Measurements from ENCODE around the gene BEAN1.

BEAN1 gene

DNA sequence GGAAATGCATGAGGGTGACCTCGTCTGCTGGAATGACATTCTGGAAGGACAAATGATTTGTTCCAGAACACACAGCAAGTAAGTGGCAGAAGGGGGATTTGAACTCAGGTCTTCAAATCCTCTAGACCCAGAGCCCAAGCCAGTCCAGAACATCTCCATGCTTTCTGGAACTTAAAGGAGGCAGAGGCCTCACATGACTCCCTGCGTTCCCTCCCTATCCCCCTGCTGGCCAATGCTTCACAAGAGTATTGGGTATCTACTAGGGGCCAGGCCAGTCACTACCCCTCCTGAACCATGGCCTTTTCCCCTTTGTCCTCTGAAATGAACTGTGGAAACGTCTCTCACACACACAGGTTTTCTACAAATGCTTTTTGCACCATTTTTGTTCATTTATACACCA, 7.6 kb upstream of the BEAN1 start:
- no peak for DNase-seq (ENCODE audit: low read depth in 3 of 3)

DNA sequence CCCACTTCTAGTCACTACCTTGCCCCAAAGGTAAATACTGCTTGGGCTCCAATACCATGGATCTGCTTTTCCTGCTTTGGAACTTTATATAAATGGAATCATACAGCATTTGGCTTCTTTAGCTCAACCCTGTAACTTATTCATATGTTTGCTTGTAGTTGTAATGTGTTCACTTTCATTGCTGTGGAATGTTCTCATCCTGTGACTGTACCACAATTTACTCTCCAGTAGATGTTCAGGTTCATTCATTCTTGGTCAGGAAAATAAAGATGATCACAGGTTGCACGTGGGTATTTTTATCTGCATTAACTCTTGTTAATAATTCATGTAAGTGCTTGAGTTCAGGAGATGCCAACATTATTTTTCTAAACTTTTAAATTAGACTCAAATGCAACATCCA, 6.7 kb upstream of the BEAN1 start:
- no peak for DNase-seq (ENCODE audit: low read depth in 3 of 3)

DNA sequence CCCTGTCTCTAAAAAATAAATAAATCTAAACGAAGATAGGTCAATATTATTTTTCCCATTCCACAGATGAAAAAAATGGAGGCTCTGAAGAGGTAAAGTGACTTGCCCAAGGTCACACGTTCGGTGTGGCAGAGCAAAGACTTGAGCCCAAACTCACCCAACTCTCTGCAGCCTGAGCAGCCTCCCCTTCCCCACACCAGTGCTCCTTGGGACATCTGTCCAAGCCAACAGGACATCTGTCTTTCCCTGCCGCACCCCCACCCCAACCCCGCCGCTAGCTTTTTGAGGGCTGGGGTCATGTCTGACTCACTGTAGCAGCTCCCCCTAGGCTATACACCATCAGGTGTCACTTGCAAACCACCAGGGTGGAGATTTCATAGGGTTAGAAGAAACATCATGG, 5.2 kb upstream of the BEAN1 start:
- DNase-seq (ENCODE audit: low read depth in 3 of 3): no peak

DNA sequence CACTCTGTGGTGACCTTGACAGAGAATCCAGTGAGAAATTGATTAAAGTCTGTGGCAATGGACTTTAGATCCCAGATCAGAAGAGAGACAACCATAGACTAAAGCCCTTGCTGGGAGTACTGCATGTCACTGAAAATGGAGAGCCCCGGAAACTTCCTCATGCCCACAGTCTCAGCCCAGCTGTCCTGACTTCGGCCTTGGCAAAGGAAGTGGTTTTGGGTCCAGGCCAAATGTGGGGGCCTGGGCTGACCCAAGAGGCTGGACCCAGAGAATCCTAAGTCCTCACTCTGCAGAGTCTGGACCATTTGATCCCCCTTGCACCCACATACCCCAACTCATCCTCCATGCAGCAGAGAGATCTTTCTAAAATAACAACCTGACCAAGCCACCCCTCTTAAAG, 4.7 kb upstream of the BEAN1 start:
- DNase-seq (ENCODE audit: low read depth in 3 of 3): no peak

DNA sequence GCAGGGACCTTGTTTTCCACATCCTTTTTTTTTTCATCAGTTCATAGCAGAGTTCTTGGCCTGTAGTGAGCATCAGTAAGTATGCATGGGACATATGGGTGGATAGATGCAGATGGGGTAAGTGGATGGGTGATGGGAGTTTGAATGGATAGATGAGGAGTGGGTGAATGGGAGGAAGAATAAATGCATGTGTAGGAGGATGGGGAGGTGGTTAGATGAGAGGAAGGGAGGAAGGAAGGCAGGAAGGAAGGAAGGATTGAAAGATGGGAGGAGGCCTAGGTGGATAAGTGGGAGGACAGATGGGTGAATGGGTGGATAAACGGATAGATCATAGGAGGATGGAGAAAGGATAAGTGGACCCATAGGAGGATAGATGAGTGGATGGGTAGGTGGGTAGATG, 3.9 kb upstream of the BEAN1 start:
- no peak for DNase-seq (ENCODE audit: low read depth in 3 of 3)

DNA sequence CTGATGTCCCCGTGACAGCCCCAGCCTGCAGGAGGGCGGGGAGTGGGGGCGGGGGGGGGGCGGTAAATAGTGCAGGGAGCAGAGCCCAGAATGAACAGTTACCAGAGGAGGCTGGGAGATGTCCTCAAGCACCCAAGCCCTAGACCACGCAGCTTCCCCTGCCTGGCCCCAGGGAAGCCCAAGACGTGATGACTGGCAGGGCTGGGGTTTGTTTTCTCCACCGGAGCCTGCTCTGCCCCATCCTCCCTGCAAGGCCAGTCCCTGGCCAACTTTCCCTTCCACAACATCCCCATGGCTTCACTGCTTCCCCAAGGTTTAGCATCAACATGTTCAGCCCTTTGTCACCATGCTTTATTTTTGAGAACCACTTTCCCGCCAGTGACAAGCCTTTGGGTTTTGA, 1.4 kb upstream of the BEAN1 start:
- no peak for DNase-seq (ENCODE audit: low read depth in 3 of 3)

DNA sequence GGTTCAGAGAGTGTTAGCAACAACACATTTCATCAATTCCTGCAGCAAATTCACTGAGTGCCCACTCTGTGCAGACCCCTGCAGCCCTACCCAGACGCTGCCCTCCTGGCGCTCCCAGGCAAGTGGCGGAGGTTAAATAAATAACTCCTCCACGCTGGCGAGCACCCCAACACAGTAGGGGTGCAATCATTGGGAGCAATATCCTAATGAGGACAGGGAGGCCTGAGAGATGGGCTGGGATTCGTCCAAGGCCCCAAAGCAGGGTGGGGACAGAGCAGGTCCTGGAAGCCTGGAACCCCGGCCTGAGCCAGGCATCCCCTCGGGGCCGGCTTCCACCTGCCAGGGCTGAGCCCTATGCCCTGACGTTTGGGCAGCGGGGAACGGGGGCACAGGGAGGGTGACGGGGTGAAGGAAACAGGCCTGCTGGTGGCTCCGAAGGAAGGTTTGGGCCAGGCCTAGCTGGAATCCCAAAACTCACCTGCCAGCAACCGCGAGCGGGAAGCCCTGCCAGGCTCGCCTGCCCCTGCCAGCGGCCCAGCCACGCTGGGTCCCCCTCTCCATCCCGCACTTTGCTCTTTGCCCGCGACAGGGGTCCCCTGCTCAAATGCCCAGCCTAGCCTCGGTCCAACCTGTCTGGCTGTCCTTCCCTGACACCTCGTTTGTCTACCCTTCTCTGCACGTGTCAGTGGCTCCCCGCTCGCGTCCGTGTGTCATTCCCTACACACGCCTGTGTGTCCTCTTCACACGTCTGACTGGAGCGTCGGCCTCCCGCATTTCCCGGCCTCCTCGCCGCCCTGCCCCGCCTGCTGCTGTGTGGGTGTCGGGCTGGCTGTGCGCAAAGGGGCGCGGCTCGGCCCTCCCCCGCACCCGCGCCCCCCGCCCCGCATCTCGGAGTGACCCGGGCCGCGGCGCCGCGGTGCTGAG, 721 bp upstream of the BEAN1 start:
- DNase-seq (ENCODE audit: low read depth in 3 of 3): no peak

DNA sequence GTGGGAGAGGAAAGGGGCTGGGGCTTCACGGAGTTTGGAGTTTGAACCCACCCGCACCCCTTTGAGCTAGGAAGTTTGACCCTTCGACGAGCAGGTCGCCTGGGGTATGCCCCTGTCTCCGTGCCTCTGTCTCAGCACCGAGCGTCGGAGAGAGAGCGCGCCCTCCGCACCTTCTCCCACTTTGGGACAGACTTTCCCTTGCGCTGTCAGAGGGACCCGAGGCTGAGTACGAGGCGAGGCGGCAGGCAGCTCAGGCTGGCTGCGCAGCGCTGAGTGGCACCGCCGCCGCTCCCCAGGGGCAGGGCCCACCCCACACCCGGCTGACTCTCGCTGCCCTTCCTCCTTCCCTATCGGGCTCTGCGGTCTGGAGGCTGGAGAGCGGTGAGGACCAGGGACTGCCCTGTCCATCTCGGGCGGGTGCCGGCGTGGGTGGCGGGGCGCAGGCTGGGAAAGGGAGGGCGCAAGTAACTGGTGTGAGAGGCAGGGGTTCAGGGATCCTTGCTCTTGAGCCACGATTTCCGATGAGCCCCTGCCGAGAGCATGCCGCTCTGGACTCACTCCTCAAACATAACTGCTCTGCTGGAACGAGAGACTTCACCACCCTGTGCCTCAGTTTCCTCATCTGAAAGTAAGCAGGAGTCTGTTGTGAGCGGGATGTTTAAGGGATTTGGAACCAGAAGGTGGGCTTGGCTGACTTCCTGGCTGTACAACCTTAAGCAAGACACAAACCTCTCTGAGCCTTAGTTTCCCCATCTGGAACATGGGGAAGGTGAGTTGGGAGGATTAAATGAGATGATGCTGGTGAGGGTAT, 981 bp downstream of the BEAN1 start:
- DNase-seq (ENCODE audit: low read depth in 3 of 3): no peak

DNA sequence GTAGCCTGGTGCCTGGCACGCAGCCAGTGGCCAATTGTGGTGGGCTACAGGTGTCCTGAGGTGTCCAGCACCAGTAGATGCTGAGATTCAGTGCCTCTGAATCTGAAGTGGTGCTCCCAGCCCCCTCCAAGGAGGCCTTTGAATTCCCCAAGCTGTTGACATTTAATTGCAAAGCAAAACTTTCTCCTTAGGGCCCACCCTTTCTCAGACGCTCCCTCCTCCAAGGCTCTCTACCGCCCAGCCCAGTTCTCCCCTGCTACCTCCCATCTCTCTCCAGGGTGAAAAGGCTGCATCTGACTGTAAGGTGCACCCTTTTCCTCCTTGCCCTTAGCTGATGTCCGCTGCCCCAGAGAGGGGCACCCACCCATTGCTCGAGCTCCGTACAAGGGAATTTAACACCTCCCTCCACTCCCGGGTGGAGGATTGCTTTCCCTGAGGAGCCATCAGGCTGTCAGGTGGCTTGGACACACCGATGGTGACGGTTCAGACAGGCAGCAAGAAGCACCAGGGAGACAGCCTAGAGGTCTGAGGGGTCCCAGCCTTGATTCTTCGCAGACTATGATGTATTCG, 1.7 kb downstream of the BEAN1 start:
- no peak for DNase-seq (ENCODE audit: low read depth in 3 of 3)

DNA sequence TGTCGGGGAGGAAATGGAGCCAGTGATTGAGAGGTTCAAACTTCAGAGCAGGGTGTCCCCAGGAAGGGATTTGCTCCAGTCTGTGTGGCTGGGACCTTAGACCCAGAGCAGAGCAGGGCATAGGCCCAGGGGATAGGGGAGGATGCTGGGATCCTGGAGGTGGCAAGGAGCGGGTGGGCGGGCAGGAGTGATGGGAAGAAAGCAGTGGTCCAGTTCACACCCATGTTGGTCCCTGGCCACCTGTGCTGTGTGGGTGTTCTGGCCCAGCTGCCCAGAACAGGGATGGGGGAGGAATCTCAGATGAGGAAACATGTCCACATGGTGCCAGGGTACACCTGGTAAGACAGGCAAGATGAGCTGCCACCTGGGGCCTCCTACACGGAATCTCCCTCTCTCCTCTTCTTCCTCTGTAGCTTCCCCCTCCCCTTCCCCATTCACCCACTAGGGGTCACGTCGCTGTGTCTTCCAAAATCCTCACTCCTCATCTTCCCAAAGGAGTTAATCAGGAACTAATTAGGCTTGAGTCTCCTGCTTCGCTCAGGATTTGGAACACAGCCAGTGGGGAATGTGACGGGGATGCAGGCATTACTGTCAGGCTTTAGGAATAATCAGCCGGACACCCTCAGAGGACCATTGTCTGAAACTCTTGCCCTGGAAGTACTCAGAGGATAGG, 2.3 kb downstream of the BEAN1 start:
- no peak for DNase-seq (ENCODE audit: low read depth in 3 of 3)

DNA sequence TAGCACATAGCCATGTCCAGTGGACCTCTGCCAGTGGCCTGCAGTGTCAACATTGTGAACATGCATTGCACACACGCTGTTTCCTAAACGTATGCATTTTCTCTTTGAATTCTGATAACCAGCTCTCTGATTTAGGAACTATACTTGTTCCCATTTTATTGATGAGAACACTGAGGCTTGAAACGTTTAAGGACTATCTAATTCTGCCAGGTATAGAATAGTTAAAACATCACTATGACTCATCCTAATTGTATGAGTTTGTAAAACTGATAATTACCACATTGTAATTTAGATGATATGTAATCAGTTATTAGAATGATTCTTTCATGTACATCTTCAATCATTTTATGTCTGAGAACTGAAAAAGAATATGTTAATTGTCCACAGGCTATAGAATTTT, 3.1 kb downstream of the BEAN1 start:
- no peak for DNase-seq (ENCODE audit: low read depth in 3 of 3)

DNA sequence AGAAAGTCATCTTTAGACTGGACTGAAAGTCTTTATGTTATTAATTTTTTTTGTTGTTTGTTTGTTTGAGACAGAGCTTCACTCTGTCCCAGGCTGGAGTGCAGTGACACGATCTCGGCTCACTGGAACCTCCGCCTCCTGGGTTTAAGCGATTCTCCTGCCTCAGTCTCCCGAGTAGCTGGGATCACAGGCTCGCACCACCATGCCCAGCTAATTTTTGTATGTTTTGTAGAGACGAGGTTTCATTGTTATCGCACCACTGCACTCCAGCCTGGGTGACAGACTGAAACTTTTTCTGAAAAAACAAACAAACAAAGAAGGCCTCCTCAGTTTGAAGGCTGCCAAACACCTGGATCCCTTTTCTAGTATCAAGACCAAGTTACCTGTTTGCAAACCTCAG, 4.7 kb downstream of the BEAN1 start:
- DNase-seq (ENCODE audit: low read depth in 3 of 3): no peak

DNA sequence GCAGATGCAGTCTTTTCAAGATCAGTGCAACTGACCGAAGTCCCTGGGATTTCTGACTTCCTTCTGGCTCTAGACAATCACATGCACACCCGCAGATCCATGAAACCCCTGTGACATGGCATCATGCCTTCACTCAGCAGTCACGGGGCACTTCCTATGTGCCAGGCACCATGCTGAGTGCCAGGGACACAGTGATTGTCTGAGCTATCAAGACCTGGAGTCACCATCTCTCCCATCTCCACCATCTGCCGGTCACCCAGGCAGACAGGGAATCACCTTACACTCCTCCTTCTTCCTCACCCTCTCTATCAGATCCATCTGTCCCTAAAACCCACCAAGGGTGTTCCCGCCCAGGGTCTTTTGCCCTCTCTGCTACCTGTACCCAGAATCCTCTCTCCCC, 5.3 kb downstream of the BEAN1 start:
- no peak for DNase-seq (ENCODE audit: low read depth in 3 of 3)

DNA sequence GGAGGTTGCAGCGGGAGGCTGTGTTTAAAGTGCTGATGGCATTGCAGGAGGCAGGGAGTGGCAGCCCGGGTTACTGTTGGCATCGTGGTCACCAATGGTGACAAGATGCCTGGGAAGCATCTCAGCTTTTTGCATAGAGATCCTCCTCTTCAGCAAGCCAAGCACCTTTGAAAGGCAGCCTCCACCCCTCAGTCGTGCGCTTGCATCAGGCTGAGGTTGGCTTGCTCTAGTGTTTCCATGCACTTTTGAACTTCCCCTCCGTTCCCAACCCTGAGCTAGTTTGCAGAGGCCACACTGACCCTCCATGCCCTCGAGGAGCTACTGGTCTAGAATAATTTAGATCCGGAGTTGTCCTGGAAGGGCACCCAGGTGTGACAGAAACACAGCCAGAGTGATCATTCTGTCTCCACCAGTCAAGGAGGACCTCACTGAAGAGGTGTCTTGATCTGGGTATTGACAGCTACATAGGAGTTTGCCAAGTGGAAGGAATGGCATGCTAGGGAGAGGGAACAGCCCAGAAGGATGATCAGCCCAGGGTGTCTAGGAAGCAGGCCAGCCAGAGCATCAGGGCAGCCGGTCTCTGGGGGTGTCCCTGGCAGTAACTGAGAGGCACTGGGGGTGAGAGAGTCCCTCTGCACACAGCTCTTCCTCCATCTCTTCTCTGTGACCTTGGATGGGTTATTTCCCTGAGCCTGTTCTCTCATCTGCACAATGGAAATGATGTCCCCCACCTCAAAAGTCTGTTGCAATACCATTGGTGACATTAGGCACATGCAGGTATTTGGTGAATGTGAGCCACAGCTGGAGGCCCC, 7.7 kb downstream of the BEAN1 start:
- no peak for DNase-seq (ENCODE audit: low read depth in 3 of 3)

DNA sequence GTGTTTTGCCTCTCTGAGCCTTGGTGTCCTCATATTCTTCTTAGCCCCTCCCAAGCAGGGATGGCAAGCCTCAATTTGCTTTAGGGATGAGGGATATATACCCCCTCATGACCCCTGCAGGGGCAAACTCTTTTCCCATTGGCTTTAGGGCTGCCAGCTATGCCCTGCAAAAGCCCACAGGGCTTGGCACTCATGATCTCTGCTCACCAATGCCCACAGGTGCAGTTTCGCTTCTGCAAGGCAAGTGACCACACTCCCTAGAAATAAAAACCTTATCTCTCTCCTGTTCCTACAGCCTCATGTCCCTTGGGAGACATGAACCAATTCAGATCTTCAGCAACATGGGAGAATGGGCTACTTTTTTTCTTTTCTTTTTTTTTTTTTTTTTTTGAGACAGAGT, 8.8 kb downstream of the BEAN1 start:
- no peak for DNase-seq (ENCODE audit: low read depth in 3 of 3)

DNA sequence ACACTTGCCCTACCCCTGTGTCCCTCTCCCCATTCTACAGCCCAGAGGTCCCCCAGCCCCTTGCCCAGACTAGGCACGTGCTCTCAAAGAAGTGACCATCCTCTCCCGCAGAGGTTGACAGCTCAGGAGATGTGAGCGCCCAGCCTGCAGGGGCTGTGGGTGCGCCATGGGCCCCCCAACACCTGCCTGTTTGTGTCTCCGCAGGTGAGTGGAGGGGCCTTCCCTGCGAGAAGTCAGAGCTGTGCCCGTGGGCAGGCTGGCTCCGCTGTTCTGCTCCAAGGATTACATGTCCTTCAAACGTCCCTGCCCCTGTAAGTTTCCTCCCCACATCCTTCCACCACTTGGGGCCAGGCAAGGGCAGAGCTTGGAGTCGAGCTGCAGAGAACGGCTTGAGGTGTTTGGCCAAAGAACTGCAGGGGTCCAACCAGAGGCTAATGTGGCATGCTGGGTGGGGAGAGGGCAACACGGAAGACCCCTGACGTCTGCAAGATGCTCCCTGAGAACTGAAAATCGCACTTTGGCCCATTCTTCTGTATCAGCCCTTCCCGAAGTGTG, 10.4 kb downstream of the BEAN1 start:
- DNase-seq (ENCODE audit: low read depth in 3 of 3): no peak

DNA sequence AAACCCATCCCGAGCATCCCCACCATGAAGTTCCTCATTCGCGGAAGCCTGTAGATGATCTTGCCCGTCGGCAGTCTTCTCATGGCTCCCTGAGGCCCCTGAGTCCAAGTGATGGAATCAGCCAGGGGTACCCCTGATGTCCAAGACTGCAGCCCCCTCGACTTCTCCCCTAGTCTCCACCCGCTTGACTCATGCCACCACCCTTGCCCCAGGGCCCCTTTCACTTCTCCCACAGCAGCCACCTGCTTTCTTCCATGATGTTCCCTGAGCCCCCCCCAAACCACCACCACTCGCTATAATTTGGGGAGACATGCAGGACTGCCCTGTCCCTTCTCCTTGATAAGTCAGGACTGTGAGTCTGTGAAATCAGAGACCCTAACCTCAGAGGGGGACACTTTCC, 11.4 kb downstream of the BEAN1 start:
- no peak for DNase-seq (ENCODE audit: low read depth in 3 of 3)

DNA sequence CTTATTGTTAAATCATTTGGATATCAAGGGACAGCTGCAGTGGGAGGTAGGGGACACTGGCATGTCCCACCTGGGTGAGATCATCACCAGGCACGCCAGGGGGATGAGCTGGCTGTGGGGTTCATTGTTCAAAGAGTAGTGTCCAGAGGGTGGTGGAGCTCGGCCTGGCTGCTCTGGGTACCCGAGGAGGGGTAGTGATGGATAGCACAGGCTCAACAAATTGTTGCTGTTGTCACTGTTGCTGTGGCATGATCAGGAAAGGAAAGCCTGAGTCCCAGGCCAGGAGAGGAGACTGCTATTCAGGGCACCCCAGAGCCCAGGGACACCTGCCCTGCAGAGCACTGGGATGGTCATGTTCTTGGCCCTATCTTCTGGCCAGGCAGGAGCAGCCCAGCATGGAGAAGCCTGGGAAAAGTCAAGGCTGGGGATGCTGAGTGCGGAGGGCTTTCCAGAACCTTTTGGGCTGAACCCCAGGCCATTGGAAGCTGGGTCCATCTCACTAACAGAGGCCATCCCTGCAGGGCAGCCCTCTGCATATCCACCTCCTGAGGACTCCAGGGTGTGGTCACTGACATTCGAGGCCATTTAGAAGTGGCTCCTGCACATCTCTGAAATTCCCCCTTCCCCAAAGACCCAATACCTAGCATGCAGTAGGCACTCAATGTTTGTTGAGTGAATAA, 12.1 kb downstream of the BEAN1 start:
- DNase-seq (ENCODE audit: low read depth in 3 of 3): no peak

DNA sequence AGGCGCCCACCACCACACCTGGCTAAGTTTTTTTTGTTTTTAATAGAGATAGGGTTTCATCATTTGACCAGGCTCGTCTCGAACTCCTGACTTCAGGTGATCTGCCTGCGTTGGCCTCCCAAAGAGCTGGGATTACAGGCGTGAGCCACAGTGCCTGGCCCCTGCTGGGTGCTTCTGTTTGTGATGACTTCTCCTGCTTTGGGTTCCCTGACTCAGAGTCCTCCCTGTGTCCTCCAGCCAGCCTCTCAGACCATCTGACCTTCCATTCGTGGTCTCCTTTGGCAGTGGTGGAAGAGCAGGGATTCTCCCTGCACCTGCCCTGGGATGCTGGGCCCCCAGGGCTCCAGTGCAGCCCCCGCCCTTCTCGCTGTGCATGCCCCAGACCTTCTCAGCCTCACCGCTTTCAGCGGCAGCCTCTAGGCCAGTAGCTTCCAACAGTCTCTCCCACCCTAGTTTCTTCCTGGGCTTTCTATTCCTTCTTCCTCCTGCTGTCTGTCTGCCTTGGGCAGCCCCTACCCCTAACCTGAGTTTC, 13.2 kb downstream of the BEAN1 start:
- no peak for DNase-seq (ENCODE audit: low read depth in 3 of 3)

DNA sequence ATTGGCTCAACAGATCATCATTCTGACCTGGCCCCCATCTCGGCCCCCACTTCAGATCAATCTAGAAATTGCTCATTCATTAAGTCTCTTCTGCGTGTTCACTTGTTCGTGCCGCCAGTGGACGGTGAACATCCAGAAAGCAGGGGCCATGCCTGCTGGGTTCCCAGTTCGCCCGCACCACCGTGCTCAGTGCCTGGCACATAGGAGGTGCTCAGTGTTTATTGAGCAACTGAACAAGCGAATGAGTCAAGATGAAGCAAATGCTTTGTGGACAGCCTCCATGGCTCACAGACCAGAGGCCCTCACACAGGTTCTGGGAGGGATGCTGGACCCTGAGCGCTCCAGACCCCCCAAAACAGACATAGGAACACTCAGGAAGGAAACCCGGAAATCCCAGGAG, 13.9 kb downstream of the BEAN1 start:
- DNase-seq (ENCODE audit: low read depth in 3 of 3): no peak

Data from stimulated activated CD4-positive, alpha-beta T cell treated with anti-CD3 and anti-CD28 coated beads, TNF-alpha, amount 100 ng/mL, for 48 hours (primary cell).